Middle frontal gyrus (tissue), 1 donor: Measurements from ENCODE around the gene TP53INP2.
"Not testable (repeated sequence)": the region's sequence is repeated elsewhere in the genome, so short reads cannot be mapped to it uniquely, and the experiment has no call there.

Experiments
- DNase-seq: peaks from one replicate; pipeline ENCODE4 v3.0.0-alpha.2; 2015; ENCODE audit warnings: low spot score; ENCODE audit errors: extremely low spot score

The TP53INP2 gene

GRCh38 chr20:34704177-34705007, at the start of gene TP53INP2:
TSS of gene TP53INP2 (plus strand) at chr20:34704344. CDS start at chr20:34708740, 4,396 bp downstream.
- peak; percentile 82 for DNase-seq

- not testable (repeated sequence) for DNase-seq
These were observed 45.5 kb upstream of the TP53INP2 start for GRCh38 chr20:34658654-34659053.

- DNase-seq = not testable (repeated sequence)
These were observed 42.3 kb upstream of the TP53INP2 start for GRCh38 chr20:34661811-34662210.

GRCh38 chr20:34663213-34663943, 40.8 kb upstream of the TP53INP2 start:
- no peak for DNase-seq

- DNase-seq = not testable (repeated sequence)
These were observed 39.4 kb upstream of the TP53INP2 start for GRCh38 chr20:34664751-34665150.

- DNase-seq = no peak
These were observed 35.0 kb upstream of the TP53INP2 start for GRCh38 chr20:34669094-34669493.

GRCh38 chr20:34673412-34673811, 30.7 kb upstream of the TP53INP2 start:
- no peak for DNase-seq

GRCh38 chr20:34675561-34675960, 28.6 kb upstream of the TP53INP2 start:
- DNase-seq = no peak

GRCh38 chr20:34675993-34676641, 28.0 kb upstream of the TP53INP2 start:
- DNase-seq = no peak

GRCh38 chr20:34676642-34677373, 27.3 kb upstream of the TP53INP2 start, which contains the start of gene PIGU:
TSS of gene PIGU (minus strand) at chr20:34677092. CDS start at chr20:34677085, 7 bp downstream.
- peak; percentile 96 for DNase-seq

GRCh38 chr20:34680586-34681175, 23.5 kb upstream of the TP53INP2 start:
- no peak for DNase-seq

- no peak for DNase-seq
These were observed 20.5 kb upstream of the TP53INP2 start for GRCh38 chr20:34683667-34684066.

- DNase-seq = no peak
These were observed 14.7 kb upstream of the TP53INP2 start for GRCh38 chr20:34689486-34689885.

- DNase-seq = no peak
These were observed 12.3 kb upstream of the TP53INP2 start for GRCh38 chr20:34691838-34692237.

GRCh38 chr20:34693414-34693813, 10.7 kb upstream of the TP53INP2 start:
- DNase-seq = no peak

GRCh38 chr20:34701405-34702085, 2.6 kb upstream of the TP53INP2 start:
- DNase-seq = no peak

GRCh38 chr20:34703061-34703423, 1.1 kb upstream of the TP53INP2 start:
- DNase-seq = no peak

- DNase-seq = no peak
These were observed 544 bp upstream of the TP53INP2 start for GRCh38 chr20:34703424-34704176.

- no peak for DNase-seq
These were observed 858 bp downstream of the TP53INP2 start for GRCh38 chr20:34705008-34705396.
